NCI-H1694 treated with DMSO at 0.1 percent for 48 hours (cell line): ENCODE results near the gene SEC16A.
A peak's percentile ranks its signal among the peaks of the same experiment; 100 is the strongest.

ENCODE experiments used
- DNase-seq: peaks from one replicate; lab custom pipeline; 2025; lab: John Stamatoyannopoulos, UW

Gene SEC16A

GRCh38 chr9:136485049-136486045 is 2.5 kb upstream of the SEC16A start:
- peak; percentile 49 for DNase-seq

GRCh38 chr9:136484153-136485048 is 1.6 kb upstream of the SEC16A start:
- DNase-seq, result no peak

- peak; percentile 66 for DNase-seq
These were observed 831 bp upstream of the SEC16A start for GRCh38 chr9:136483589-136484152.

GRCh38 chr9:136482046-136482792 is 621 bp downstream of the SEC16A start:
- no peak for DNase-seq

- no peak for DNase-seq
These were observed 1.3 kb downstream of the SEC16A start for GRCh38 chr9:136481558-136481957.

GRCh38 chr9:136476369-136477150 is 6.3 kb downstream of the SEC16A start:
- DNase-seq, result no peak

GRCh38 chr9:136474974-136475865 is 7.6 kb downstream of the SEC16A start:
- no peak for DNase-seq

GRCh38 chr9:136474021-136474640 is 8.7 kb downstream of the SEC16A start:
- no peak for DNase-seq

- DNase-seq, result no peak
These were observed 9.5 kb downstream of the SEC16A start for GRCh38 chr9:136473354-136473721.

GRCh38 chr9:136472640-136473353 is 10.0 kb downstream of the SEC16A start:
- no peak for DNase-seq

- DNase-seq, result no peak
These were observed 10.9 kb downstream of the SEC16A start for GRCh38 chr9:136471802-136472487.

- DNase-seq, result no peak
These were observed 11.9 kb downstream of the SEC16A start for GRCh38 chr9:136470792-136471469.

GRCh38 chr9:136470356-136470755 is 12.5 kb downstream of the SEC16A start:
- DNase-seq, result no peak

GRCh38 chr9:136467766-136468165 is 15.1 kb downstream of the SEC16A start:
- no peak for DNase-seq

- no peak for DNase-seq
These were observed 16.7 kb downstream of the SEC16A start for GRCh38 chr9:136466155-136466541.

- DNase-seq, result no peak
These were observed 17.2 kb downstream of the SEC16A start for GRCh38 chr9:136465500-136466154.

GRCh38 chr9:136464241-136464640 is 18.6 kb downstream of the SEC16A start:
- no peak for DNase-seq
